GM12878 (cell line): ENCODE measurements around the gene ATP5F1B. TPM values are rescaled to one million over a fixed set of nuclear protein-coding genes. Genes with fewer than 3 reads are reported as not detected.

Experiments used
- ATAC-seq: fragments of 200-7000 bp; cut with Tn5 transposase; 3 replicates; pipeline ENCODE4 v1.9.1; 2020; ENCODE audit warnings: mild to moderate bottlenecking, moderate library complexity
- BruUV-seq: library from RNA; stranded (reverse); fragments of 400-500 nt; replicated peaks from 2 replicates; lab custom pipeline; 2021; lab: Mats Ljungman, UMichigan
- CTCF ChIA-PET: fragments of 300-600 bp; sonication (Branson Sonifier 250); formaldehyde crosslinking; extraction: SDS; loops from one replicate; lab custom pipeline; 2021; ENCODE audit warnings: inconsistent platforms; lab: Yijun Ruan, JAX
- POLR2A ChIA-PET: fragments of 350-600 bp; formaldehyde crosslinking; extraction: SDS; loops from one replicate; lab custom pipeline; 2021; ENCODE audit warnings: inconsistent platforms; lab: Charles Lee
- RAD21 ChIA-PET: fragments of 300-600 bp; sonication (Branson Sonifier 250); formaldehyde crosslinking; loops from one replicate; lab custom pipeline; 2023; ENCODE audit warnings: antibody characterized with exemption; ENCODE audit not compliant: unreplicated experiment; lab: Charles Lee
- SMC1A ChIA-PET: fragments of 300-600 bp; sonication (Branson Sonifier 250); formaldehyde crosslinking; loops from one replicate; lab custom pipeline; 2023; ENCODE audit not compliant: unreplicated experiment, uncharacterized antibody; lab: Charles Lee
- DNase-seq: peaks from one replicate; pipeline ENCODE4 v3.0.0-alpha.2; 2011; ENCODE audit warnings: low read depth, low spot score
- FAIRE-seq: peaks from 3 replicates; lab custom pipeline; 2011; peaks lifted over from hg19 to GRCh38; lab: Jason Lieb, UNC
- H2AFZ ChIP-seq: 2 replicates; pipeline ENCODE4 v1.6.0; 2011; ENCODE audit warnings: low read depth, low read length, control low read depth; ENCODE audit not compliant: control insufficient read depth
- H3K27ac ChIP-seq: 2 replicates; pipeline ENCODE4 v1.5.1; 2011; ENCODE audit warnings: control low read depth; ENCODE audit not compliant: control insufficient read depth, insufficient read depth
- H3K27me3 ChIP-seq, 2 experiments: replicated peaks in 1 of 2; 2 replicates each; pipeline versions ENCODE4 v1.6.0 to v1.6.1; 2011; ENCODE audit warnings: low read length in 1 of 2; ENCODE audit not compliant: control insufficient read depth in 2 of 2, insufficient read depth in 2 of 2
- H3K36me3 ChIP-seq, 2 experiments: 2 replicates each; pipeline ENCODE4 v1.5.1; 2011; ENCODE audit warnings: low read length in 1 of 2; ENCODE audit not compliant: control insufficient read depth in 2 of 2, insufficient read depth in 2 of 2
- H3K4me1 ChIP-seq: 2 replicates; pipeline ENCODE4 v1.6.1; 2011; ENCODE audit warnings: mild to moderate bottlenecking, low read length, moderate library complexity, mixed read lengths; ENCODE audit not compliant: control insufficient read depth, insufficient read depth
- H3K4me2 ChIP-seq: 2 replicates; pipeline ENCODE4 v1.6.0; 2011; ENCODE audit warnings: control low read depth; ENCODE audit not compliant: control insufficient read depth, insufficient read depth
- H3K4me3 ChIP-seq: fragments of 200-600 bp; sonication (generic); 2 replicates; pipeline ENCODE4 v1.5.1; 2016
- H3K79me2 ChIP-seq: 2 replicates; pipeline ENCODE4 v1.6.0; 2011; ENCODE audit warnings: low read length; ENCODE audit not compliant: control insufficient read depth, insufficient read depth
- H3K9ac ChIP-seq: 2 replicates; pipeline ENCODE4 v1.8.0; 2011; ENCODE audit warnings: low read length, control low read depth, mixed read lengths; ENCODE audit not compliant: control insufficient read depth, insufficient read depth
- H3K9me3 ChIP-seq: replicated peaks from 3 replicates; pipeline ENCODE4 v1.5.1; 2011; ENCODE audit warnings: mild to moderate bottlenecking, low read length; ENCODE audit not compliant: control insufficient read depth, insufficient read depth
- H4K20me1 ChIP-seq: 2 replicates; pipeline ENCODE4 v1.6.0; 2011; ENCODE audit not compliant: control insufficient read depth, insufficient read depth
- BHLHE40 ChIP-seq, 2 experiments: fragments of 450-650 bp in 1 of 2; IDR thresholded peaks; 2 replicates each; pipeline ENCODE4 v1.6.1; 2011 to 2017; ENCODE audit warnings: low read depth in 2 of 2, borderline replicate concordance in 1 of 2, improper control_type of control experiment in 1 of 2, low read length in 1 of 2, mild to moderate bottlenecking in 1 of 2
- EZH2 ChIP-seq: IDR thresholded peaks from 2 replicates; pipeline ENCODE4 v1.6.1; 2012; ENCODE audit warnings: low read depth, mild to moderate bottlenecking, control low read depth, inconsistent platforms, low read length, borderline replicate concordance; ENCODE audit not compliant: control insufficient read depth
- TAF1 ChIP-seq: IDR thresholded peaks from 2 replicates; pipeline ENCODE4 v1.6.1; 2011; ENCODE audit warnings: mild to moderate bottlenecking, low read depth, low read length, borderline replicate concordance
- TBL1XR1 ChIP-seq: IDR thresholded peaks from 2 replicates; pipeline ENCODE4 v1.6.1; 2012; ENCODE audit warnings: low read depth, low read length, improper control_type of control experiment
- WGBS: methylation state at CpG from one replicate; pipeline ENCODE4 v1.1.6; 2016; ENCODE audit warnings: low lambda C conversion rate; ENCODE audit not compliant: insufficient replicate concordance, insufficient coverage; ENCODE audit errors: missing lambda C conversion rate; 5-methylcytosine and 5-hydroxymethylcytosine counted together
- in situ Hi-C: fragments of 300-500 bp; cut with MboI; formaldehyde crosslinking; loops from 9 replicates; pipeline ENCODE4 v1.14.3; 2018; ENCODE audit warnings: mixed read lengths
- intact Hi-C: fragments of 100-400 bp; cut with micrococcal nuclease; formaldehyde crosslinking; loops from one replicate; pipeline ENCODE4 v1.14.2; 2022; ENCODE audit not compliant: unreplicated experiment
- polyA plus RNA-seq, 11 experiments: library from polyadenylated mRNA; depleted of rRNA in 4 of 11; unstranded in 6 of 11; stranded (reverse) in 5 of 11; fragments of >200 nt; fragmentation: Nextera tagmentation in 4 of 11; fragmentation: Illumina TruSeq in 1 of 11; extraction: Ambion mirVana in 4 of 11; extraction: Trizol in 1 of 11; gene quantifications; 1 replicate in 1 of 11; 2 replicates in 10 of 11; pipeline versions ENCODE4 v1.2.1 to v1.2.3, GENCODE V29; 2011 to 2016; ENCODE audit warnings: inconsistent platforms in 2 of 11, missing spikeins in 2 of 11, low read depth in 1 of 11
- total RNA-seq, 4 experiments: library from RNA; depleted of rRNA in 3 of 4; stranded (reverse); fragments of >200 nt in 3 of 4; fragmentation: Illumina TruSeq in 1 of 4; extraction: Trizol in 1 of 4; gene quantifications; 2 replicates each; pipeline versions ENCODE4 v1.2.1 to v1.2.3, GENCODE V29; 2013 to 2021
- TF ChIP-seq, protein P1 (sequence below): fragments of 450-650 bp; IDR thresholded peaks from 2 replicates; pipeline ENCODE4 v1.6.1; 2018; ENCODE audit warnings: mild to moderate bottlenecking, low read depth, moderate library complexity; ENCODE audit not compliant: partially characterized antibody
- TF ChIP-seq, protein P2 (sequence below): IDR thresholded peaks from 2 replicates; pipeline ENCODE4 v1.6.1; 2012; ENCODE audit warnings: low read depth, low read length, improper control_type of control experiment
- TF ChIP-seq, protein P3 (sequence below): fragments of 450-650 bp; IDR thresholded peaks from 2 replicates; pipeline ENCODE4 v1.6.1; 2017; ENCODE audit warnings: borderline replicate concordance
- TF ChIP-seq, protein P4 (sequence below): fragments of 450-650 bp; formaldehyde crosslinking; IDR thresholded peaks from 2 replicates; pipeline ENCODE4 v1.5.0; 2022; ENCODE audit warnings: mild to moderate bottlenecking, missing genetic modification characterization

Gene ATP5F1B
- total and polyA plus RNA-seq, 10 of the 15 experiments (the other 5 are each of a cell fraction or from before 2014, with no cell fraction given), result 671 to 1,908 (median 1,031) TPM

DNA sequence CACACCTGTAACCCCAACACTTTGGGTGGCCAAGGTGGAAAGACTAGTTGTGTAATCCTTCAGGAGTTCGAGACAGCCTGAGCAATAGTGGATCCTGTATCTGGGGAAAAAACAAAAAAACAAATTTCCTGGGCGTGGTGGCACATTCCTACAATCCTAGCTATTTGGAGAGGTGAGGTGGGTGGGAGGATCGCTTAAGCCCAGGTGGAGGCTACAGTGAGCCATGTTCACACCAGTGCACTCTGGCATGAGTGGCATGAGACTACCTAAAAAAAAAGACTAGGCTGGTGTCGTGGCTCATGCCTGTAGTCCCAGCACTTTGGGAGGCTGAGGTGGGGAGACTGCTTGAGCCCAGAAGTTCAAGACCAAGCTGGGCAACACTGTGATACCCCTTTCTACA, 25.1 kb upstream of the ATP5F1B start:
- ChIA-PET SMC1A (interaction anchor here (1.2 to 3.0 kb wide), 6 partner anchors 9 to 45 kb away, joined by 3 to 15 read pairs (median 4); no protein-coding TSS in a partner anchor), CTCF (interaction anchor here (1.3 kb wide), 1 partner anchor 11 kb away, joined by 3 read pairs; no protein-coding TSS in a partner anchor), RAD21 (no interaction called here), POLR2A (interaction anchor here (1.2 to 2.4 kb wide), 5 partner anchors 9 to 52 kb away, joined by 3 to 8 read pairs (median 4); no protein-coding TSS in a partner anchor)
- H3K4me1 ChIP-seq, result no peaks in the 10 kb centered on the region
- H3K79me2 ChIP-seq, result peaks cover 46% of the 10 kb centered on the region
- no peak overlapping the region for H3K9ac ChIP-seq
- H2AFZ ChIP-seq, result no peak overlapping the region
- intact Hi-C loops (no loop called here), in situ Hi-C loops (no loop called here)
- WGBS, result 96% methylated on average over 4 of the region's 4 CpGs
- no peak overlapping the region for H3K4me2 ChIP-seq
- H3K9me3 ChIP-seq, result no peaks in the 10 kb centered on the region
- TF ChIP-seq TAF1, result no peak
- no peak for TF ChIP-seq EZH2
- TF ChIP-seq, protein P1, sequence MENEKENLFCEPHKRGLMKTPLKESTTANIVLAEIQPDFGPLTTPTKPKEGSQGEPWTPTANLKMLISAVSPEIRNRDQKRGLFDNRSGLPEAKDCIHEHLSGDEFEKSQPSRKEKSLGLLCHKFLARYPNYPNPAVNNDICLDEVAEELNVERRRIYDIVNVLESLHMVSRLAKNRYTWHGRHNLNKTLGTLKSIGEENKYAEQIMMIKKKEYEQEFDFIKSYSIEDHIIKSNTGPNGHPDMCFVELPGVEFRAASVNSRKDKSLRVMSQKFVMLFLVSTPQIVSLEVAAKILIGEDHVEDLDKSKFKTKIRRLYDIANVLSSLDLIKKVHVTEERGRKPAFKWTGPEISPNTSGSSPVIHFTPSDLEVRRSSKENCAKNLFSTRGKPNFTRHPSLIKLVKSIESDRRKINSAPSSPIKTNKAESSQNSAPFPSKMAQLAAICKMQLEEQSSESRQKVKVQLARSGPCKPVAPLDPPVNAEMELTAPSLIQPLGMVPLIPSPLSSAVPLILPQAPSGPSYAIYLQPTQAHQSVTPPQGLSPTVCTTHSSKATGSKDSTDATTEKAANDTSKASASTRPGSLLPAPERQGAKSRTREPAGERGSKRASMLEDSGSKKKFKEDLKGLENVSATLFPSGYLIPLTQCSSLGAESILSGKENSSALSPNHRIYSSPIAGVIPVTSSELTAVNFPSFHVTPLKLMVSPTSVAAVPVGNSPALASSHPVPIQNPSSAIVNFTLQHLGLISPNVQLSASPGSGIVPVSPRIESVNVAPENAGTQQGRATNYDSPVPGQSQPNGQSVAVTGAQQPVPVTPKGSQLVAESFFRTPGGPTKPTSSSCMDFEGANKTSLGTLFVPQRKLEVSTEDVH, result no peak
- TF ChIP-seq TBL1XR1, result no peak
- TF ChIP-seq, protein P2, sequence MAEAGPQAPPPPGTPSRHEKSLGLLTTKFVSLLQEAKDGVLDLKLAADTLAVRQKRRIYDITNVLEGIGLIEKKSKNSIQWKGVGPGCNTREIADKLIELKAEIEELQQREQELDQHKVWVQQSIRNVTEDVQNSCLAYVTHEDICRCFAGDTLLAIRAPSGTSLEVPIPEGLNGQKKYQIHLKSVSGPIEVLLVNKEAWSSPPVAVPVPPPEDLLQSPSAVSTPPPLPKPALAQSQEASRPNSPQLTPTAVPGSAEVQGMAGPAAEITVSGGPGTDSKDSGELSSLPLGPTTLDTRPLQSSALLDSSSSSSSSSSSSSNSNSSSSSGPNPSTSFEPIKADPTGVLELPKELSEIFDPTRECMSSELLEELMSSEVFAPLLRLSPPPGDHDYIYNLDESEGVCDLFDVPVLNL, result no peak
- TF ChIP-seq, protein P3, sequence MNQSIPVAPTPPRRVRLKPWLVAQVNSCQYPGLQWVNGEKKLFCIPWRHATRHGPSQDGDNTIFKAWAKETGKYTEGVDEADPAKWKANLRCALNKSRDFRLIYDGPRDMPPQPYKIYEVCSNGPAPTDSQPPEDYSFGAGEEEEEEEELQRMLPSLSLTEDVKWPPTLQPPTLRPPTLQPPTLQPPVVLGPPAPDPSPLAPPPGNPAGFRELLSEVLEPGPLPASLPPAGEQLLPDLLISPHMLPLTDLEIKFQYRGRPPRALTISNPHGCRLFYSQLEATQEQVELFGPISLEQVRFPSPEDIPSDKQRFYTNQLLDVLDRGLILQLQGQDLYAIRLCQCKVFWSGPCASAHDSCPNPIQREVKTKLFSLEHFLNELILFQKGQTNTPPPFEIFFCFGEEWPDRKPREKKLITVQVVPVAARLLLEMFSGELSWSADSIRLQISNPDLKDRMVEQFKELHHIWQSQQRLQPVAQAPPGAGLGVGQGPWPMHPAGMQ, result no peak
- TF ChIP-seq, protein P4, sequence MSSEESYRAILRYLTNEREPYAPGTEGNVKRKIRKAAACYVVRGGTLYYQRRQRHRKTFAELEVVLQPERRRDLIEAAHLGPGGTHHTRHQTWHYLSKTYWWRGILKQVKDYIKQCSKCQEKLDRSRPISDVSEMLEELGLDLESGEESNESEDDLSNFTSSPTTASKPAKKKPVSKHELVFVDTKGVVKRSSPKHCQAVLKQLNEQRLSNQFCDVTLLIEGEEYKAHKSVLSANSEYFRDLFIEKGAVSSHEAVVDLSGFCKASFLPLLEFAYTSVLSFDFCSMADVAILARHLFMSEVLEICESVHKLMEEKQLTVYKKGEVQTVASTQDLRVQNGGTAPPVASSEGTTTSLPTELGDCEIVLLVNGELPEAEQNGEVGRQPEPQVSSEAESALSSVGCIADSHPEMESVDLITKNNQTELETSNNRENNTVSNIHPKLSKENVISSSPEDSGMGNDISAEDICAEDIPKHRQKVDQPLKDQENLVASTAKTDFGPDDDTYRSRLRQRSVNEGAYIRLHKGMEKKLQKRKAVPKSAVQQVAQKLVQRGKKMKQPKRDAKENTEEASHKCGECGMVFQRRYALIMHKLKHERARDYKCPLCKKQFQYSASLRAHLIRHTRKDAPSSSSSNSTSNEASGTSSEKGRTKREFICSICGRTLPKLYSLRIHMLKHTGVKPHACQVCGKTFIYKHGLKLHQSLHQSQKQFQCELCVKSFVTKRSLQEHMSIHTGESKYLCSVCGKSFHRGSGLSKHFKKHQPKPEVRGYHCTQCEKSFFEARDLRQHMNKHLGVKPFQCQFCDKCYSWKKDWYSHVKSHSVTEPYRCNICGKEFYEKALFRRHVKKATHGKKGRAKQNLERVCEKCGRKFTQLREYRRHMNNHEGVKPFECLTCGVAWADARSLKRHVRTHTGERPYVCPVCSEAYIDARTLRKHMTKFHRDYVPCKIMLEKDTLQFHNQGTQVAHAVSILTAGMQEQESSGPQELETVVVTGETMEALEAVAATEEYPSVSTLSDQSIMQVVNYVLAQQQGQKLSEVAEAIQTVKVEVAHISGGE (CRISPR knock-in tag), result no peak
- TF ChIP-seq BHLHE40 (IDR thresholded peaks at IDR 0.05; ENCODE audit: borderline replicate concordance in 1 of 2, low read depth in 2 of 2, low read length in 1 of 2), result no peak
- DNase-seq (no peak), ATAC-seq (no peak), FAIRE-seq (no peak)
- H3K36me3 ChIP-seq, result peaks cover 12 to 46% of the 10 kb centered on the region in 2 experiments
- no peaks in the 10 kb centered on the region for H3K27me3 ChIP-seq
- BruUV-seq, result no TSS peak
- no peaks in the 10 kb centered on the region for H4K20me1 ChIP-seq
- H3K4me3 ChIP-seq, result no peak overlapping the region
- no peak overlapping the region for H3K27ac ChIP-seq
